ENCODE results near the gene NELFB.

DNA sequence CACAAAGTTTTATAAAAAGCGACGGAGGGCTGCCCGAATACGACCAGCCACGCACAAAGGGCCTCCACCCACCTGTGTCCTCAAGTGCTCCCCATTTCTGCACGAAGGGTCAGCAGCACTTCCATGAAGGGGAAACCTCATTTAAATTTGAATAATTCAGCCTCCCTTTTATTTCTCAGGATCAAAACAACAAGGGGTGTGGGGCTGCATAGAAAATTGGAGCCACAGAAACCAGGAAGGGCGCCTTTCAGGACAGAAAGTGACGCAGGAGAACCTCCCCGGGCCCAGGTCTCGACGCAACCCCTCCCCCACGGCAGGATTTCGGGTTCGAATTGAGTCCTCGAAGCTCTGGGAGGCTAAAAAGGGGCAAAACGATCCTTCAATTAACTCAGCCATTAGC lies 44.8 kb downstream of the NELFB start:
- TF ChIP-seq, protein P1, sequence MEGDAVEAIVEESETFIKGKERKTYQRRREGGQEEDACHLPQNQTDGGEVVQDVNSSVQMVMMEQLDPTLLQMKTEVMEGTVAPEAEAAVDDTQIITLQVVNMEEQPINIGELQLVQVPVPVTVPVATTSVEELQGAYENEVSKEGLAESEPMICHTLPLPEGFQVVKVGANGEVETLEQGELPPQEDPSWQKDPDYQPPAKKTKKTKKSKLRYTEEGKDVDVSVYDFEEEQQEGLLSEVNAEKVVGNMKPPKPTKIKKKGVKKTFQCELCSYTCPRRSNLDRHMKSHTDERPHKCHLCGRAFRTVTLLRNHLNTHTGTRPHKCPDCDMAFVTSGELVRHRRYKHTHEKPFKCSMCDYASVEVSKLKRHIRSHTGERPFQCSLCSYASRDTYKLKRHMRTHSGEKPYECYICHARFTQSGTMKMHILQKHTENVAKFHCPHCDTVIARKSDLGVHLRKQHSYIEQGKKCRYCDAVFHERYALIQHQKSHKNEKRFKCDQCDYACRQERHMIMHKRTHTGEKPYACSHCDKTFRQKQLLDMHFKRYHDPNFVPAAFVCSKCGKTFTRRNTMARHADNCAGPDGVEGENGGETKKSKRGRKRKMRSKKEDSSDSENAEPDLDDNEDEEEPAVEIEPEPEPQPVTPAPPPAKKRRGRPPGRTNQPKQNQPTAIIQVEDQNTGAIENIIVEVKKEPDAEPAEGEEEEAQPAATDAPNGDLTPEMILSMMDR (IDR thresholded peaks at IDR 0.05 in 8 of 11, conservative IDR thresholded peaks at IDR 0.05 in 3 of 11), result no peak
- TF ChIP-seq POLR2A (IDR thresholded peaks at IDR 0.05), result no peak

All from spleen (tissue), 7 donors.